ENCODE measurements around the gene CDYL2.

DNA sequence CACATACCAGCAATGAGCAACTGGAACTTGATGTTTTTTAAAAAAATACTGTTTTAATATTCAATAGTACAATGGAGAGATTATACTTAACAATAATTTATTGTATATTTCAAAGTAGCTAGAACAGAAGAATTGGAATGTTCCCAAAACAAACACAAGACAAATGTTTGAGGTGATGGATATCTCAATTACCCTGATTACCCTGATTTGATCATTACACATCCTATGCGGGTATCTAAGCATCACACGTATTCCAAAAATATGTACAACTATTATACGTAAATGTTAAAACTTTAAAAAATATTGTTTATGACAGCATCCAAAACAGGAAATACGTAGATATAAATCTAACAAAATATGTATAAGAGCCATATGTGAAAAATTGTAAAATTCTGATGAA is 166.8 kb downstream of the CDYL2 start:
- TF ChIP-seq, protein P1, sequence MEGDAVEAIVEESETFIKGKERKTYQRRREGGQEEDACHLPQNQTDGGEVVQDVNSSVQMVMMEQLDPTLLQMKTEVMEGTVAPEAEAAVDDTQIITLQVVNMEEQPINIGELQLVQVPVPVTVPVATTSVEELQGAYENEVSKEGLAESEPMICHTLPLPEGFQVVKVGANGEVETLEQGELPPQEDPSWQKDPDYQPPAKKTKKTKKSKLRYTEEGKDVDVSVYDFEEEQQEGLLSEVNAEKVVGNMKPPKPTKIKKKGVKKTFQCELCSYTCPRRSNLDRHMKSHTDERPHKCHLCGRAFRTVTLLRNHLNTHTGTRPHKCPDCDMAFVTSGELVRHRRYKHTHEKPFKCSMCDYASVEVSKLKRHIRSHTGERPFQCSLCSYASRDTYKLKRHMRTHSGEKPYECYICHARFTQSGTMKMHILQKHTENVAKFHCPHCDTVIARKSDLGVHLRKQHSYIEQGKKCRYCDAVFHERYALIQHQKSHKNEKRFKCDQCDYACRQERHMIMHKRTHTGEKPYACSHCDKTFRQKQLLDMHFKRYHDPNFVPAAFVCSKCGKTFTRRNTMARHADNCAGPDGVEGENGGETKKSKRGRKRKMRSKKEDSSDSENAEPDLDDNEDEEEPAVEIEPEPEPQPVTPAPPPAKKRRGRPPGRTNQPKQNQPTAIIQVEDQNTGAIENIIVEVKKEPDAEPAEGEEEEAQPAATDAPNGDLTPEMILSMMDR (IDR thresholded peaks at IDR 0.05) = no peak
- TF ChIP-seq POLR2A (IDR thresholded peaks at IDR 0.05) = no peak
